ENCODE data around the gene SLC46A1.

Gene SLC46A1

GRCh38 chr17:28348979-28349378 is 57.0 kb downstream of the SLC46A1 start:
- DNase-seq: no peak

GRCh38 chr17:28347261-28347891 is 58.6 kb downstream of the SLC46A1 start:
- DNase-seq: no peak

GRCh38 chr17:28346746-28347246 is 59.2 kb downstream of the SLC46A1 start:
- no peak for DNase-seq

- DNase-seq: no peak
Measured at GRCh38 chr17:28346199-28346580, 59.8 kb downstream of the SLC46A1 start.

GRCh38 chr17:28345419-28346198 is 60.4 kb downstream of the SLC46A1 start:
- DNase-seq: no peak
